Fibroblast of skin of back (primary cell): Measurements from ENCODE around the gene CDH4.

Experiments used
- DNase-seq: peaks from one replicate; pipeline ENCODE4 v3.0.0-alpha.2; 2013

The CDH4 gene

DNA sequence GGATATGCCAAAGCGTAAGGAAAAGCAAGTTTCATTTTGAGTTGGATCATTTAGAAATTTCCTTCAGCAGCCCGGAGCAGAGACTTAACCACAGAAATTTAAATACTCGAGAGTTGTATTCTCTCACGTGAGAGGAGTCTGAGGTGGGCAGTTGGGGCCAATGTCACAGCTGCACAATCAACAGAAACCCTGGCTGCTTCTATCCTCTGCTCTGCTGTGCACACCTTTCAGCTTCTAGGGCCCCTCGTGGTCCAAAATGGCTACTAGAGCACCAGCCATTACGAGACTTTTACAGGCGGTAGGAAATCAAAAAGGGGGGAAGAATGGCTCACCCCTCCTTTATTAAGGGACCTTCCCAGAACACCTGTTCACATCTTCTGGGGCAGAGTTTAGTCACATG, 659.8 kb downstream of the CDH4 start:
- DNase-seq, result no peak

DNA sequence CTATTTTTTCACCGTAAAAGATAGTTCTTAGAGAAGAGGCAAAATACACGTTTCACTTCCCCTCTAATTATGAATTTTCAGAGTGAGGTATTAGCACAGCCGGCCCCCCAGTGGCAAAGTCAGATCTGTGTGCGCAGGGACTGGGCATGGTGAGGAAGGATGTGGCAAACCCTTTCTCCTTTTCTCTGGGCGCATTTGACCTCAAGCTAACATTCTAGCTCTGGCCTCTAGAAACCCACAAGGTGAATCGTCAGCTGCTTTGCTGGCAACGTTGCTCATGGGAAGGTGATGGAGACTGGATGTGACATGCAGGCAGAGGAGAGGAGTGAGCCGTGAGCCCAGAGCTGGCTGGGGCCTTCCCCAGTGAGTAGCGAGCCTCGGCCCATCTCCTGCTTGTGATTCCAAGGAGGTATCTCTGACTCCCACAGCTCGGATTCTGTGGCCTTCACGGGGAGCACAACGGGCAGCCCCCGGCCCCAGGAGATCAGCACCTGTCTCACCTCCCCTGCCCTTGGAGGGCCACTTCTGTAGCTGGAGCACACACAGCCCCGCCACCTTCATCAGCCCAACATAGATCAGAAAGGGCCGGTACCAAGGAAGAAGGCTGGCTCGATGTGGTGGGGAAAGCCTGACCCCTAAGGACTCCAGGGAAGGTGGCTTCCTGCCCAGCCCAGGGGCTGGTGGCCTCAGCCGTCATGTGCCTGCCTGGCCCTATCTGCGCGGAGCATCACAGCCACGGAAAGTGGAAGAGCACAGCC, 660.8 kb downstream of the CDH4 start:
- DNase-seq, result no peak

DNA sequence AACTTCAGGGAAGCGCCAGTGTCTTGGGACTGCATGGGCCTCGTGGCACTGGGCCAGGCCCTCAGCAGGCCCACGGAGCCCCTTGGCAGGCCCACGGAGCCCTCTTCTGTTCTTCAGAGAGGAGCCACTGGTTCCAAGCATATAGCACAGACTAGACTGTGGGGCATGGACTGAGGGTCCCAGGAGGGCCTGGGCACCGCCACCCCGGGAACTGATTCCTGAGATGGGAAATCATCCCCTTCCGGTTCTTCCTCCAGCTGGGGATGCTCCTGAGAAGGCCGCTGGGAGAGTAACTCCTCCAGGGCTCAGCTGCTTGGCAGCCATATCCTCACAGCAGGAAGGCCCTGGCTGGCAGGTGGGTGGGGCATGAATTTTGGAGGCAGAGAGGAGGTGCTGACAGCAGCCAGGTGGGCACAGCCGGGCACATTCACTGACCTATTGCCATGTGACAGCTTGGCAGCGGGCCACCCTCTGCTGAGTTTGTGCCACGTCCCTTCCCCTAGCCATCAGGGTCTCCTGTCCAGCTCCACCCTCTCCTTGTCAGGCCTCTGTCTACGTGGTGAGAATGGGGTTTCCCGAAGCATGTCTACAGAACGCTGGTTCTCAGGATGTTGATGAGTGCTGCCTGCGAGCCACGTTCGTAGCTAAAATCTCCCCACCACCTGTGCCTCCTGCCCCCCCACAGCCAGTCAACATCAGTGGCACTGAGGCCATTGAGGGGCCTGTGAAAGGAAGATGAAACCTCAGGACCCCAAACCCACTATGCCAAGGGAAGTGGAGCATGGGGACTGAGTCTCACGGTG, 661.6 kb downstream of the CDH4 start:
- no peak for DNase-seq

DNA sequence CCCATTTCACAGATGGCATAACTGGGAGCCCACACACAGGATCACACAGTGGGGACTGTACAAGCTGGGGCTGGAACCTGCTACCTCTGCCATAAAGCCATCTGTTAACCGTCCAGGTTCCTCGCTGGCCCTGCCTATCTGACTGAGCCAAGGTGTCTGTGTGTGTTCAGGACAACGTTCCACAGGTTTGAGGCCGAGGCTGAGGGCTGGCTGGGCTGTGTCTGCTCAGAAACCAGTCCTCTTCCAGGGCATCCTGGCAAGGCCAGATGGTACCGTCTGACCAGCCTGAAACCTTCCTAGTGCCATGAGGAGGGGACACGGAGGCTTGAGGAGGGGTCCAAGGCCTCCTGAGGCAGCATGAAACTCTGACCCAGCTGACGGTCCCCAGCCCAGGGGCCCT, 663.0 kb downstream of the CDH4 start:
- no peak for DNase-seq

- DNase-seq, result no peak
Observed at GRCh38 chr20:61916318-61916891, 664.3 kb downstream of the CDH4 start.

- DNase-seq, result no peak
Observed at GRCh38 chr20:61917474-61918145, 665.5 kb downstream of the CDH4 start.

- DNase-seq, result no peak
Observed at GRCh38 chr20:61918548-61918947, 666.5 kb downstream of the CDH4 start.

- DNase-seq, result no peak
Observed at GRCh38 chr20:61919239-61919638, 667.2 kb downstream of the CDH4 start.

DNA sequence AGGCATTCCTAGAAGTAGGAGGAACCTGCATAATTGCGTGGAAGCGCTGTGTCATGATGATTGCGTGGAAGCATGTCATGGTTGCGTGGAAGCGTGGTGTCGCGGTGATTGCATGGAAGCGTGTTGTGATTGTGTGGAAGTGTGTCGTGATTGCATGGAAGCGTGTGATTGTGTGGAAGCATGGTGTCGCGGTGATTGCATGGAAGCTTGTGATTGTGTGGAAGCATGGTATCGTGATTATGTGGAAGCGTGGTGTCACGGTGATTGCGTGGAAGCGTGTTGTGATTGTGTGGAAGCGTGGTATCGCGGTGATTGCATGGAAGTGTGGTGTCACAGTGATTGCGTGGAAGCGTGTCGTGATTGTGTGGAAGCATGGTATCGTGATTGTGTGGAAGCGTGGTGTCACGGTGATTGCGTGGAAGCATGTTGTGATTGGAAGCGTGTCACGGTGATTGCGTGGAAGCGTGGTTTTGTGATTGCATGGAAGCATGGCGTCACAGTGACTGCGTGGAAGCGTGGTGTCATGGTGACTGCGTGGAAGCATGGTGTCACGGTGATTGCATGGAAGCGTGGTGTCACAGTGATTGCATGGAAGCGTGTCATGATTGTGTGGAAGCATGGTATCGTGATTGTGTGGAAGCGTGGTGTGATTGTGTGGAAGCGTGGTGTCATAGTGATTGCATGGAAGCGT, 667.8 kb downstream of the CDH4 start:
- DNase-seq, result no peak

GRCh38 chr20:61922411-61922810, 670.4 kb downstream of the CDH4 start:
- DNase-seq, result no peak

- no peak for DNase-seq
Observed at GRCh38 chr20:61922936-61923335, 670.9 kb downstream of the CDH4 start.

DNA sequence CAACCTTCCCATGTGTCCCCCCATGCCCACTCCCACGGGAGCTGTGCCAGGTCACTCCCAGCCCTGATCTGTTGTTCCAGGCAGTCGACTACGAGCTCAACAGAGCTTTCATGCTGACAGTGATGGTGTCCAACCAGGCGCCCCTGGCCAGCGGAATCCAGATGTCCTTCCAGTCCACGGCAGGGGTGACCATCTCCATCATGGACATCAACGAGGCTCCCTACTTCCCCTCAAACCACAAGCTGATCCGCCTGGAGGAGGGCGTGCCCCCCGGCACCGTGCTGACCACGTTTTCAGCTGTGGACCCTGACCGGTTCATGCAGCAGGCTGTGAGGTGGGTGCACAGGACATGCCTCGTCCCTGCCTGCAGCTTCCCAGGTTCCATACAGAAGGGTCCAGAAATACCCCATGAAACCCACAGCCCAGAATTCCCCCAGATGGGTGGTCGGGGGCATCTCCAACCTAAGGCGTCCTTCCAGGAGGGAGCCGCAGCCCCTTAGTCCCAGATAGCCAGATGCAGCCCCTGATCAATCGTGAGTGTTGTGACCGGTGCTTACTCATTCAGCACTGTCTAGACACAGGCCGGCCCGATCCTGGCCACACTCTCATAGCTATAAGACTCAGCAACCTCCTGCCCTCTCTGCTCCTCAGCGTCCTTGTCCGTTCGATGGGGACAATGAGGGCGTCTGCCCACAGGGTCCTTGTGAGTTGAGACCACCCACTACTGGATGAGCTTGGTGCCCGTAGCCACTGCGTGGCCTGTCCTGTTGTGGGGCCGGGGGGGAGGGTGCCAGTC, 671.5 kb downstream of the CDH4 start:
- DNase-seq, result no peak

GRCh38 chr20:61924211-61924857, 672.3 kb downstream of the CDH4 start:
- DNase-seq, result no peak

DNA sequence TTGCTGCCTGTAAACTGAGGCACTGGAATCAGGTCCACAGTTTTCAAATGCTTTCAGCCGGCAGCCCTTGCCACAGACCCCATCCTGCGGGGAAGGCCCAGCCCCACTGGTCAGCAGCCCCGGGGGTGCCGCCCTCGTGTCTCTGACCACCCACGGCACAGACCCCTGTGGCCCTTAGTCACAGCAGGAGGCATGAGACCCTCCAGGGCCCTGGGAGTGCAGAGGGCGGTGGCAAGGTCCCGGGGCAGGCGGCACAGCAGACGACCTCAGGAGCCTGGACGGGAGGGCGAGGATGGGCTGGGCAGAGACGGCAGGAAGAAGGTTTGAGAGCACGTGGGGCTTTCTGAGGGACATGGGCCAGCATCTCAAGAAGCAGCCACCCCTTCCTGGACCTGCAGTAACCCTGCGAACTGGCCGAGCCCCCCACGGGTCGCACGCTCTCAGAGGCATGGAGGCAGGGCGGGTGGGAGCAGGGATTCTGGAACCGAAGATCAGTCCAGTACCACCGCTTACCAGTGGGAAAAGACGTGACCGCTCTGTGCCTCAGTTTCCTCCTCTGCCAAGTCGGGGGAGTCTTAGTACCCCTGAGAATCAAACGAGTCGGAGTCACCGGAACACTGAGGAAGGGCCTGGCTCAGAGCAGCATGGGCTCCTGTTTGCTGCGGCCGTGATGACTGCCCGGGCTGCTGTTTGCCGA, 672.9 kb downstream of the CDH4 start:
- no peak for DNase-seq

DNA sequence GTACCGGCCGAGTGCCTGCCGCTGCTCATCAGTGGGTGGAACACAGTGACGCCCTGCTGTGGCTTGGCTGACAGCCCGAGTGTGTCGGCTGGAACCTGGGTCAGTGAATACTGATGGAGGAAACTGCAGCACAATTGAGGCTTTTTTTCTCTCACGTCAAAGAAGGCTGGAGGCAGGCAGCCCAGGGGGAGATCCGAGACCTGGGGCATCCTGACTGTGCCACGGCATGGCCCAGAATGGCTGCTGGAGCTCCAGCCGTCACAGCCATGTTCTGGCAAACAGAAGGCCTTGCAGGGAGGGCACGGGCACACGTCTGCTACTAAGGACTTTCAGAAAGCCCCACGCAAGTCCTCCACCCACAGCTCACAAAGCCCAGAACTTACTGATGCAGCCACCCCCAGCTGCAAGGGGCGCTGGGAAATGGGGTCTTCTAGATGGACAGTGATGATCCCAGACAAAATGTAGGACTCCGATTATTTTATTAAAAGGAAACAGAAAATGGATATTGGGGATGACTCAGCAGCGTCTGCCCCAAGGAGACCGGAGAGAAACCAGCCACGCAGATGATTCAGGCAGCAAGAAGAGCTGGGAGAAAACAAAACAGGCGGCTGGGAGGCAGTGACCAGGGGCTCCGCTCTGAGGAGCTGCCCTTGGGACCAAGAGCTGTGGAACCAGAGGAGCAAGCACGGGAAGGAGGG, 673.6 kb downstream of the CDH4 start:
- peak; percentile 61 for DNase-seq

DNA sequence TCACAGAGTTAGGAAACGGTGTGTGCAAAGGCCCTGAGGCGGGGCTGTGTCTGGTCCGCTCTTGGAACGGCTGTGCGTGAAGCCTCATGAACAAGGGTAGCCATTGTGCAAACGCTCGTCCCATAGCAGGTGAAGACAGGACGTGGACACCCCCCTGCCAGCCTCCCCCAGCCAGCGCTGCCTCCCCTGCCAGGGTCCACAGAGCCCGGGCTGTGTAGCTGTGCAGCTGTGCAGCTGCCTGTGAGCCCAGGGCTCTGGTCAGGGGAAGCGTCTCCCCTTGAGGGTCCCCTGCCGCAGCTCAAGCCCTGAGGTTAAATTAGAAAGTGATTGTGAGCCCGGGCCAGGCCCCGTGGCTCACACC, 674.2 kb downstream of the CDH4 start:
- DNase-seq, result no peak

DNA sequence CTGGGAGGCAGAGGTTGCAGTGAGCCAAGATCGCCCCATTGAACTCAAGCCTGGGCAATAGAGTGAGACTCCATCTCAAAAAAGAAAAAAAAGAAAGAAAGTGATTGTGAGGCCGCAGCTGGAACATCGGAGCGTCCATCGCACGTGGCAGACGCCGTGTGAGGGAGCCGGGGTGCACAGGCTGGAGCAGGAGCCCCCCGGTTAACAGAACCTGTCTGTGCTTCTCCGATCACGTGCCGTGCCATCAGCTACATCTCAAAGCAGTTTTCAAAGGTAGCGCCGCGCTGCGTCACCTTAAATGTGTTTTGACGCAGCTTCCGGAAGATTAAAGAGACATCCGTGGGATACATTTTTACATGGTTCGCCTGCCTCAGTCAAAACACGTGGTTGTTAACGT, 674.7 kb downstream of the CDH4 start:
- DNase-seq, result no peak

- no peak for DNase-seq
Observed at GRCh38 chr20:61927193-61927825, 675.2 kb downstream of the CDH4 start.

DNA sequence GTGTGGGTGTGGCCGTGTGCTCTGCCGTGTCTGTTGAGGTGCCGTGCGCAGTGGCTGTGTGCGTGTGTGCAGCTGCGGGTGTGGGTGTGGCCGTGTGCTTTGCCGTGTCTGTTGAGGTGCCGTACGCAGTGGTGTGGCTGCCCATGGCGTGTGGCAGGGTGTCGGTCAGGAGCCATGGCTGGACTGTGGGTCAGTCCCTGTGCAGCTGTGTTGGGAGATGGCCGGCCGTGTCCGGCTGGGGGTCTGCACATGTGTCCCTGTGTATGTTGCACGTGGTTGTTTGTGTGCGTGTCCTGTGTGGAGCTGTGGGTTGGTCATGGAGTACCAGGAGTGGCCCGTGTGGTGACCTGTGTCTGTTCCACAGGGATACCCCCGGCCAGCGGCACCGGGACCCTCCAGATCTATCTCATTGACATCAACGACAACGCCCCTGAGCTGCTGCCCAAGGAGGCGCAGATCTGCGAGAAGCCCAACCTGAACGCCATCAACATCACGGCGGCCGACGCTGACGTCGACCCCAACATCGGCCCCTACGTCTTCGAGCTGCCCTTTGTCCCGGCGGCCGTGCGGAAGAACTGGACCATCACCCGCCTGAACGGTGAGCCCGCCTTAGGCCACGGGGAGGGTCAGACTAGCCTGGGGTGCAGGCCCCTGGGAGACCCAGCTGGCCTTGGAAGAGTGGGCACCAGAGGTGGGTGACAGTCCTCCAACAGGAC, 675.9 kb downstream of the CDH4 start:
- DNase-seq, result no peak
